K562 (cell line): ENCODE measurements around the gene KIFAP3.

Experiments used
- BCLAF1 ChIP-seq, 2 experiments: fragments of 450-650 bp in 1 of 2; IDR thresholded peaks; 2 replicates each; pipeline ENCODE4 v1.6.1; 2011 to 2017; ENCODE audit warnings: low read depth in 2 of 2, antibody characterized with exemption in 1 of 2, borderline replicate concordance in 1 of 2, low read length in 1 of 2, mild to moderate bottlenecking in 1 of 2, mixed read lengths in 1 of 2; ENCODE audit not compliant: control insufficient read depth in 1 of 2
- CHD2 ChIP-seq: IDR thresholded peaks from 2 replicates; pipeline ENCODE4 v1.6.1; 2011; ENCODE audit warnings: low read depth, low read length
- CSDE1 ChIP-seq, 2 experiments: fragments of 450-650 bp; IDR thresholded peaks; 2 replicates each; pipeline ENCODE4 v1.6.1; 2016; ENCODE audit warnings: mild to moderate bottlenecking in 1 of 2
- ELF4 ChIP-seq: fragments of 450-650 bp; formaldehyde crosslinking; IDR thresholded peaks from 2 replicates; pipeline ENCODE4 v1.4.0; 2022; ENCODE audit warnings: missing genetic modification characterization
- EZH2 ChIP-seq: IDR thresholded peaks from 2 replicates; pipeline ENCODE4 v1.6.1; 2012; ENCODE audit warnings: low read depth, mild to moderate bottlenecking, inconsistent platforms, low read length, borderline replicate concordance
- MAFK ChIP-seq: IDR thresholded peaks from 2 replicates; pipeline ENCODE4 v1.6.1; 2011; ENCODE audit warnings: low read length, improper control_type of control experiment
- MLX ChIP-seq, 2 experiments: fragments of 450-650 bp in 1 of 2; sonication (generic) in 1 of 2; formaldehyde crosslinking; conservative IDR thresholded peaks; 2 replicates each; pipeline versions ENCODE4 v1.4.0 to v1.8.1; 2020 to 2022; ENCODE audit warnings: mild to moderate bottlenecking in 1 of 2, missing genetic modification reagents in 1 of 2
- POLR2A ChIP-seq: fragments of 450-650 bp; conservative IDR thresholded peaks from 2 replicates; pipeline ENCODE4 v1.6.1; 2016
- THRA ChIP-seq: fragments of 450-650 bp; IDR thresholded peaks from 2 replicates; pipeline ENCODE4 v1.6.1; 2017; ENCODE audit warnings: mild to moderate bottlenecking, moderate library complexity
- ZBTB7A ChIP-seq: IDR thresholded peaks from 2 replicates; pipeline ENCODE4 v1.6.1; 2011; ENCODE audit warnings: low read depth, mild to moderate bottlenecking, low read length, moderate library complexity, borderline replicate concordance; ENCODE audit not compliant: control insufficient read depth
- ZFP36 ChIP-seq: fragments of 150-350 bp; IDR thresholded peaks from 2 replicates; pipeline ENCODE4 v1.6.1; 2018; ENCODE audit warnings: low read length, low read depth; ENCODE audit not compliant: partially characterized antibody
- ZNF263 ChIP-seq: sonication (generic); formaldehyde crosslinking; IDR thresholded peaks from 2 replicates; pipeline ENCODE4 v1.8.0; 2022; ENCODE audit warnings: mild to moderate bottlenecking, missing genetic modification reagents, borderline replicate concordance
- ZNF830 ChIP-seq: fragments of 250-450 bp; sonication (Bioruptor Pico); IDR thresholded peaks from 2 replicates; pipeline ENCODE4 v1.5.0; 2021; ENCODE audit warnings: mild to moderate bottlenecking
- TF ChIP-seq, protein P1 (sequence below), 3 experiments: IDR thresholded peaks in 2 of 3; conservative IDR thresholded peaks in 1 of 3; 2 replicates each; pipeline ENCODE4 v1.5.1; 2011 to 2012; ENCODE audit warnings: low read length in 3 of 3, mild to moderate bottlenecking in 3 of 3, control low read depth in 2 of 3, improper control_type of control experiment in 1 of 3, inconsistent platforms in 1 of 3, low read depth in 1 of 3, mixed read lengths in 1 of 3, moderate library complexity in 1 of 3; ENCODE audit not compliant: insufficient read depth in 2 of 3

- TF ChIP-seq CSDE1 (IDR thresholded peaks at IDR 0.05), result no peak
- no peak for TF ChIP-seq ZFP36
- TF ChIP-seq, protein P1, sequence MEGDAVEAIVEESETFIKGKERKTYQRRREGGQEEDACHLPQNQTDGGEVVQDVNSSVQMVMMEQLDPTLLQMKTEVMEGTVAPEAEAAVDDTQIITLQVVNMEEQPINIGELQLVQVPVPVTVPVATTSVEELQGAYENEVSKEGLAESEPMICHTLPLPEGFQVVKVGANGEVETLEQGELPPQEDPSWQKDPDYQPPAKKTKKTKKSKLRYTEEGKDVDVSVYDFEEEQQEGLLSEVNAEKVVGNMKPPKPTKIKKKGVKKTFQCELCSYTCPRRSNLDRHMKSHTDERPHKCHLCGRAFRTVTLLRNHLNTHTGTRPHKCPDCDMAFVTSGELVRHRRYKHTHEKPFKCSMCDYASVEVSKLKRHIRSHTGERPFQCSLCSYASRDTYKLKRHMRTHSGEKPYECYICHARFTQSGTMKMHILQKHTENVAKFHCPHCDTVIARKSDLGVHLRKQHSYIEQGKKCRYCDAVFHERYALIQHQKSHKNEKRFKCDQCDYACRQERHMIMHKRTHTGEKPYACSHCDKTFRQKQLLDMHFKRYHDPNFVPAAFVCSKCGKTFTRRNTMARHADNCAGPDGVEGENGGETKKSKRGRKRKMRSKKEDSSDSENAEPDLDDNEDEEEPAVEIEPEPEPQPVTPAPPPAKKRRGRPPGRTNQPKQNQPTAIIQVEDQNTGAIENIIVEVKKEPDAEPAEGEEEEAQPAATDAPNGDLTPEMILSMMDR (IDR thresholded peaks at IDR 0.05 in 2 of 3, conservative IDR thresholded peaks at IDR 0.05 in 1 of 3; ENCODE audit: insufficient read depth in 2 of 3, low read depth in 1 of 3, low read length in 3 of 3), result no peak
- no peak for TF ChIP-seq ELF4 (CRISPR knock-in tag)
- no peak for TF ChIP-seq POLR2A
- TF ChIP-seq CHD2, result no peak
- no peak for TF ChIP-seq ZNF263 (CRISPR knock-in tag)
- no peak for TF ChIP-seq ZNF830
- no peak for TF ChIP-seq THRA
- TF ChIP-seq EZH2, result no peak
- no peak for TF ChIP-seq ZBTB7A
- TF ChIP-seq BCLAF1 (IDR thresholded peaks at IDR 0.05; ENCODE audit: borderline replicate concordance in 1 of 2, control insufficient read depth in 1 of 2, low read depth in 2 of 2, low read length in 1 of 2), result no peak
- TF ChIP-seq MAFK, result no peak
- no peak for TF ChIP-seq MLX (CRISPR knock-in tag; conservative IDR thresholded peaks at IDR 0.05)
Measured at GRCh38 chr1:169946206-169946605, 128.3 kb downstream of the KIFAP3 start.
